ENCODE data around the gene POLH. TPM values are rescaled to one million over a fixed set of nuclear protein-coding genes. Genes with fewer than 3 reads are reported as not detected.
A peak's percentile ranks its signal among the peaks of the same experiment; 100 is the strongest.
"Not testable (repeated sequence)": the region's sequence is repeated elsewhere in the genome, so short reads cannot be mapped to it uniquely, and the experiment has no call there.

POLH gene
- 10.1 TPM for polyA plus RNA-seq (ENCODE audit: insufficient read length)

DNA sequence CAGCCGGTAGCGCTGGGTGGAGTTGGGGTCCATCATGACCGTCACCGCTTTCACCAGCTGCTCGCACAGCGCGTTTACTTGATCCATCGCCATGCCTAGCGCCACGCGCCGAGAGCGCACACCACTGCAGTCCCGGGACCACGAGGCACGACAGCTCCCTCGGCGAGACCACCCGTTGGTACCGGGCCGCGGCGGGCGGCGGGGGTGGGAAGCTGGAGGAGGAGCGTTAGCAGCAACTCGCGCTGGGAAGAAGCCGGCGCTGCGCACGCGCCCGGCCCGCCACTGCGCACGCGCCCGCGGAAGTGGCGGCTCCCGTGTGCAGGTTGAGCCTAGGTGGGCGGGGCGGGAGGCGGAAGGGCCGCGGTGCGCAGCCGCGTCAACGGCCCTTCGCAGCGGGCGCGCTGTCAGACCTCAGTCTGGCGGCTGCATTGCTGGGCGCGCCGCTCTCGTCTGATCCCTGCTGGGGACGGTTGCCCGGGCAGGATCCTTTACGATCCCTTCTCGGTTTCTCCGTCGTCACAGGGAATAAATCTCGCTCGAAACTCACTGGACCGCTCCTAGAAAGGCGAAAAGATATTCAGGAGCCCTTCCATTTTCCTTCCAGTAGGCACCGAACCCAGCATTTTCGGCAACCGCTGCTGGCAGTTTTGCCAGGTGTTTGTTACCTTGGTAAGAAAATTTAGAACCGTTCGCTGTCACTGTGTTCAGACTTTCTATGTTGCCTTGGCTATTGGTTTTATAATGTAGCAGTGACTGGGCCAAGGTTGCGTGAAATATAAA is at the start of gene POLH, which contains the start of gene XPO5:
Gene POLH, plus strand, starts transcription at position 414 of the 780 bp plus-strand sequence. CDS start 6,135 bp downstream, outside the sequence.
Gene XPO5, minus strand, starts transcription at position 267 of the 780 bp plus-strand sequence. Its CDS starts 174 bp downstream, at position 93.
- peak; percentile 67 for DNase-seq (ENCODE audit: low read depth)

DNA sequence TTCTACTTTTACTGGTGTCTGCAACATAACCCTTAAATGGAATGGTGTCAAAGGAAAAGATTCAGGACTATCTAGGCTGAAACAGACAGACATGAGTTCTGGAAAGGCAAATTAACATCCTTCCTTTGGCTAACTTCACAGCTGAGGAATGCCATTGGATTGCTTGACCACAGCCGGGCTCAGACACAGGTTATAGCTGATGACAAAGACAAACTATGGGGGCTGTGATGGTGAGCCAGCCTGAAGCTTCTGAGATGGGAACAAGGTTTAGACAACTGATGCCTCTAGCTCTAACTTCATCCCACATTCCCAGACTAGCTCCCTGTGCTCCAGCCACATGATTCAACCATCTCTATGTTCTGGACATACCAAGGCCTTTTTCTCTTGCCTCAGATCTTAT is 43.8 kb upstream of the POLH start:
- DNase-seq (ENCODE audit: low read depth): no peak

DNA sequence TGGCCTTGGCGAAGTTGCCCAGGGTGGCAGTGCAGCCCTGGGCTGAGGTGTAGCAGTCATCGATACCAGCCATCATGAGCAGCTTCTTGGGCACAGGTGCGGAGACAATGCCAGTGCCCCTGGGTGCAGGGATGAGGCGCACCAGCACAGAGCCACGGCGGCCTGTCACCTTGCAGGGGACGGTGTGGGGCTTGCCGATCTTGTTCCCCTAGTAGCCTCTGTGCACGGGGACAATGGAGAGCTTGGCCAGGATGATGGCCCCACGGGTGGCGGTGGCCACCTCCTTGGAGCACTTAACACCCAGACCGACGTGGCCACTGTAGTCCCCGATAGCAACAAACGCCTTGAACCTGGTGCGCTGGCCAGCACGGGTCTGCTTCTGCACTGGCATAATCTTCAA is 37.0 kb upstream of the POLH start:
- not testable (repeated sequence) for DNase-seq (ENCODE audit: low read depth)

DNA sequence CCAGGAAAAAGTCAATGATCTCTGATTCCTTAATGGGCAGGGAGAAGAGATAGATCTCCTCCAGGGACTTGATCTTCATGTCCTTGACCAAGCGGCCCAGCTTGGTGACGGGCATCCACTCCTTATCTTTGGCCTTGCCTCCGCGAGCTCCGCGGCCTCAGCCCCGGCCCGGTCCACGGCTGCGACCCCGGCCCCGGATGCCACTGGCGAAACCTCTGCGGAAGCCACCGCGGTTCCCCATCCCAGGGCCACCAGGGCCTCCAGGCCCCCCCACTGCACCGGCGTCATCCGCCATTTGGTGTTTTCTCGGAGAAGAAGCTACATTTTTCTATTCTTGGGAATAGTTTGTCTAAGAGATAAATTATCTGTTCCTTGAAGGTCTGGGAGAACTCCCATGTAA is 36.6 kb upstream of the POLH start:
- not testable (repeated sequence) for DNase-seq (ENCODE audit: low read depth)

DNA sequence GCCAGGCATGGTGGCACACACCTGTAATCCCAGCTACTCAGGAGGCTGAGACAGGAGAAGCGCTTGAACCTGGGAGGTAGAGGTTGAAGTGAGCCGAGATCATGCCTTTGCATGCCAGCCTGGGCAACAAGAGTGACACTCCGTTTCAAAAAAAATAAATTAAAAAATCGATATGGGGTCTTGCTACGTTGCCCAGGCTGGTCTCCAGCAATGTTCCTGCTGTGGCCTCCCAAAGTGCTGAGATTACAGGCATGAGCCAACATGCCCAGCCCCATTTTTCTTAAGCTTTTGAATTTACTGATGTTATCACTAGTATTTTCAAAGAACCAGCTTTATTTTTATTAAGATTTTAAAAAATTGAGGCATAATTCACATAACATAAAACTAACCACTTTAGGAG is 35.5 kb upstream of the POLH start:
- DNase-seq (ENCODE audit: low read depth): no peak

DNA sequence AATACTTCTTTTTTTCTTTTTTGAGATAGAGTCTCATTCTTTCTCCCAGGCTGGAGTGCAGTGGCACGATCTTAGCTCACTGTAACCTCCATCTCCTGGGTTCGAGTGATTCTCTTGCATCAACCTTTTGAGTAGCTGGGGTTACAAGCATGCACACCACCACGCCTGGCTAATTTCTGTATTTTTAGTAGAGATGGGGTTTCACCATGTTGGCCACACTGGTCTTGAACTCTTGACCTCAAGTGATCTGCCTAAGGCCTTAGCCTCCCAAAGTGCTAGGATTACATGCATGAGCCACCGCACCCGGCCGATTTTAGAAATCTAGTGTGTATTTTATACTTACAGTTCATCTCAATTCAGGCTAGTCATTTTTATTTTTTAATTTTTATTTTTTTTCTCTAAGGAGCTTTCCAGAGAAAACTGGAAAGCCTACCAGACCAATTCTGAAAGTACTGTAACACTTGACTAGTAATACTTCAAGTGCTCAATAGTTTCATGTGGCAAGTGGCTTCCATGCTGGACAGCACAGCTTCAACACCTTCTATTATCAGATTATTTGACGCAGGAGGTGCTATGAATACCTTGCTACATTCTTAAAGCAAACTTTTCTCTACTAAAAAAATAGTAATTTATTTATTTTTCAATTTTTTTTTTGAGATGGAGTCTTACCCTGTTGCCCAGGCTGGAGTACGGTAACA is 34.1 kb upstream of the POLH start:
- no peak for DNase-seq (ENCODE audit: low read depth)

DNA sequence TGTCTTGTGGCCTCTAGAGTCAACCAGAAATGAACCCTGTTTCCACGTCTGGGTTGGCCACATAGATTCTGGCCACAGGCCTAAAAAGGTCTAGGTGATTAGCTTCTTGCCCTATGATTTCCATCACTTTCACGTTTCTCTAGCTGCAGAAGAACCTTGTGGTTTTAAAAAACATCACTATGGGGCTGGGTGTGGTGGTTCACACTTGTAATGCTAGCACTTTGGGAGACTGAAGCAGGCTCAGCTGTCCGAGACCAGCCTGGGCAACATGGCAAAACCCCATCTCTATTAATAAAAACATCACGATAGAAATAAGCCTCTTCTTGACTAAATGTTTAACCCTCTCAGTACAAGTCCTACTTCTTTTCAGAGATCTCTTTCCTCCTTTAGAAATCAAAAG is 31.5 kb upstream of the POLH start:
- no peak for DNase-seq (ENCODE audit: low read depth)

DNA sequence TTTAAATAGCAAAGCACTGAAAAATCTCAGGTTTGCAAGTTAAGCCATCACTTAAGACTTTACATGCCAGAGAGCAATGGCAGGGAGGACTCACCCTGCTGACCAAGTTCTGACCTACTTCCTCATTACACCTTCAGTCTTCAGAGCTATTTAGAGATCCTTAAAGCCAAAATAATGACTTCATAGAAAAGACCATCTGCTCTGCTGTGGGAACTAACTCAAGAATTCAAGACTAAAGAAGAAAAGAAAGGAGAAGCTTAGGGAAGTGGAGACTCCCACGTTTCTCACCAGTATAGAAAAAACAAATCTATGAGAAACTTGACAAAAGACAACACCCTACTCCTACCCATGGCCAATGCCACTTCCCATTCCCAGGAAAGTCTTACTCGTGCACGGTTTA is 28.8 kb upstream of the POLH start:
- no peak for DNase-seq (ENCODE audit: low read depth)

DNA sequence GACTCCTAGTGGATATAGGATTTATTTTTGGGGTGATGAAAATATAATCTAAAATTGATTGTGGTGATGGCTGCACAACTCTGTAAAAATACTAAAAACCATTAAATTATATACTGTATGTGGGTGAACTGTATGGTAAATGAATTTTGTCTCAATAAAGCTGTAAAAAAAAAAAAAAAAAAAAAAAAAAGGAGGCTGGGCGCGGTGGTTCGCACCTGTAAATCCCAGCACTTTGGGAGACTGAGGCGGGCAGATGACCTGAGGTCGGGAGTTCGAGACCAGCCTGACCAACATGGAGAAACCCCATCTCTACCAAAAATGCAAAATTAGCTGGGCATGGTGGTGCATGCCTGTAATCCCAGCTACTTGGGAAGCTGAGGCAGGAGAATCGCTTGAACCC is 18.4 kb upstream of the POLH start:
- not testable (repeated sequence) for DNase-seq (ENCODE audit: low read depth)

DNA sequence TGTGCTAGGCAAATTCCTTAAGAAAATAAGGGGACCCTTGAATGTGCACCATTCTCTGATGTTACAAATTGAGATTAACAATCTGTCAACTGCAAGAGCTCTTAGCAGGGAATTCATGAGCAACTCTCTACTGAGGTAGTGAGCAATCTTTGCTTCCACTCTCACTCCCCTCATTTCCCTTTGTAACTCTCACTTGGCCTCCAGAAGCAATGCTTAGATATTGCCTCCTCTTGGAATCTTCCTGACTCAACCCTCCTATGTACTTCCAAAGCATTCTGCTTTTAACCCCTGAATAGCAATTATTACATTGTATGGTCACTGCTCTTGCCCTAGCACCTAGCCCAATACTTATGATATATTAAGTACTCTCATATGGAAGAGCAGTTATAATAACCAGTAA is 16.7 kb upstream of the POLH start:
- DNase-seq (ENCODE audit: low read depth): no peak

DNA sequence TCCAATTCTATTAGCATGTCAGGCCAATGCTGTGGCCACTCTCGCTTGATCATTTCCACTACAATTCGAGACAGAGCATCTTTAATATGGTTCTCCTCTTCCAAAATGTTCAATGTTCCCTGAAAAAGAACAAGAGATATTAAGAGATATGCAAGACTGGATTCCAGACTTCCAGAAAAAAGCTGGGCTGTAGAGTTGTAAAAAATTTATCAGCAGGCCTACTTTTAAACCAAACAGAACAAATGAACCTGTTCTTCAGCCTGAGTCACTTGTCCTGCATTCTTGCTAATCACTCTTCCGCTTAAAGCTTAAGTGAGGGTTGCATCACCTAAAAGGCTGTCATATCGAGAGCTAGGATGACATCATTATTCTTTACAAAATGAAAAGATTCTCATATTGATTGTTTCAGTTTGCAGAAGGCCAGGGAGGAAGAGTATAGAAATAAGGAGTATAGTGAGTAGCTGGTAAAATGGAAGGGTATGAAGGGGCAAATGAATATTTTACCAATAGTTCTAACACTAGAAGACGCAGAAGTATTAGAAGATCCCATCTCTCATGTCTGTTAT is 5.0 kb upstream of the POLH start:
- no peak for DNase-seq (ENCODE audit: low read depth)

DNA sequence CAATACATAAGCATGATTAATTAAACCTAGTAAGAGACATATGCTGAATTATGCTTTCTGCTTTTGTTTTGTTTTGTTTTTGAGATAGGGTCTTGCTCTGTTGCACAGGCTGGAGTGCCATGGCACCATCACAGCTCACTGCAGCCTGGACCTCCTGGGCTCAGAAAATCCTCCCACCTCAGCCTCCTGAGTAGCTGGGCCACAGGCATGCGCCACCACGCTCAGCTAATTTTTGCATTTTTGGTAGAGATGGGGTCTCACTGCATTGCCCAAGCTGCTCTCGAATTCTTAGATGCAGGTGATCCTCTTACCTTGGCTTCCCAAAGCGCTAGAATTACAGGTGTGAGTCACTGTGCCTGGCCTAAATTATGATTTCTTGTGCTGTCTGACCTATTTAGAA is 4.0 kb upstream of the POLH start:
- DNase-seq (ENCODE audit: low read depth): no peak

DNA sequence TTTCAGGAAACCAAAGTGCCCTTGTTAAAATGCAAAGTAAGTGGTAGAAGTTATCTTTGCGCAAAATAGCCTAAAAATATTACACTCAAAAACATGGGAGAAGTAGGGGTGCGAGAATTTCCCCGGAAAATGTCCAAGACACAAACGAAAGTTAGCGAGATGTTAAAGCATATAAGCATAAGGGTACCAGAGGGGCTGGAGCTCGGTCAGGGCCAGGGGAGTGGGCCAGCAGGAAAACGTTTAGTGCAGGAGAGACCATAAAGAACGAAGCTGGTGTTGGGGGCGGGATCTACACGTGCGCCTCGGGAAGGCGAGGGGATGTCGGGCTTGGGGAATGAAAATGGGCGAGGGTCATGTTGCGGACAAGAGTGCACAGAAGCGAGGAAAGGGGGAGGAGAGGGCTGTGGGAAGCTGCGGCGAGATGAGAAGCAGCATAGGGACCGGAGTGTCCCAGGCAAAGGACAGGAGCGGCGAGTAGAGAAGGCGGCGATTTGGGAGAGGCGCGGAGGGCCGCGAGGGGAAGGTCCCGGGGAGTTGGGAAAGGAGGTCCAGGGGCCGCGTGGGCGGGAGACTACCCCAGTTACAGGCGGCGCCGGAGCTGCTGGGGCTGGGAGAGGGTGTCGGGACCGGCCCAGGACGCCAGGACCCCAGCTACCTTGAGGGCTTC is 747 bp upstream of the POLH start:
- DNase-seq (ENCODE audit: low read depth): no peak

DNA sequence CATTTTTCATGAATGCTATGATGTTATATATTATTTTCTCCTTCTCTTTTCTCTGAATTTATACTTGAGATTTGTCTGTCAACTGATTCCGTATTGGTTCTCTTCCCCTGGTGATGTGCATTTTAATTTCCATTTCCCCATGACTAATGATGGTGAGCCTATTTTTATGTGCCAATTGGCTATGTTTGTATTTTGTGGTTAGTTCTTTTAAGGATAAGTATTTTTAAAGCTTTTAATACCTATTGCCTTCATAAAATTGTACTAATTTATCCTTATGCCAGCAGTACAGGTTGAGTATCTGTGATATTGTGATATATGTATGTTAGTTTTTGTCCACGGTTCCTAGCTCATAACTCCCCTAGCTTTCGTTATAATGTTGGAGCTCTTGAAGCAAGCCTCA is 2.8 kb downstream of the POLH start:
- no peak for DNase-seq (ENCODE audit: low read depth)

DNA sequence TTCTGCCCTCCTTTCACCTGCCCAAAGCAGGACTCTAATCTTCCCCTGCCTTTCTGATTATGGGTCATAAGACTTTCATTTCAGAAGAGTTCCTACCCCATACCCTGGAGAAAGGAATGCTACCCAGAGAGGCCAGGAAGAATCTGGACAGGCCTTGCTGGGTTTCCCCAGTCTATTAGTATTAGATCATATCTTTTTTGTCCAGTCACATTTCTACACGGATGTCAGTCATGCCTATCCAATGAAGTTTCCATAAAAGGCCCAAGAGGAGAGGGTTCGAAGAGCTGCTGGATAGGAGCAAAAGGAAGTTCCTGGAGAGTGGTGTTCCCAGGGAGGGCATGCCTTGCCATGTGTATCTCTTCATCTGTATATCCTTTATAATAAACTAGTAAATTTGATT is 3.2 kb downstream of the POLH start:
- DNase-seq (ENCODE audit: low read depth): no peak

DNA sequence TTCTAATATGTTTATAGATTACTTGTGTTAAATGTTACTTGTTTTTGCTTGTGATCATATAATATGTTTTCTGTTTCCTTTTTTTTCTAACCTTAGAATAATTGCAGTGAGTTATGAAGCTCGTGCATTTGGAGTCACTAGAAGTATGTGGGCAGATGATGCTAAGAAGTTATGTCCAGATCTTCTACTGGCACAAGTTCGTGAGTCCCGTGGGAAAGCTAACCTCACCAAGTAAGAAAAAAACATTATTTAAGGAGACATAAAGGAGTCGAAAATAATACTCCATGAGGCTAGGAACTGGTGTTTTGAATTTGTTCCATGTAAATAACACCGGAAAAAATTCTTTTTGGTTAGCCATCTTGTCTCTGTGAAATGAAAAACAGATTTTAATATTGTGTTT is 6.9 kb downstream of the POLH start:
- no peak for DNase-seq (ENCODE audit: low read depth)

DNA sequence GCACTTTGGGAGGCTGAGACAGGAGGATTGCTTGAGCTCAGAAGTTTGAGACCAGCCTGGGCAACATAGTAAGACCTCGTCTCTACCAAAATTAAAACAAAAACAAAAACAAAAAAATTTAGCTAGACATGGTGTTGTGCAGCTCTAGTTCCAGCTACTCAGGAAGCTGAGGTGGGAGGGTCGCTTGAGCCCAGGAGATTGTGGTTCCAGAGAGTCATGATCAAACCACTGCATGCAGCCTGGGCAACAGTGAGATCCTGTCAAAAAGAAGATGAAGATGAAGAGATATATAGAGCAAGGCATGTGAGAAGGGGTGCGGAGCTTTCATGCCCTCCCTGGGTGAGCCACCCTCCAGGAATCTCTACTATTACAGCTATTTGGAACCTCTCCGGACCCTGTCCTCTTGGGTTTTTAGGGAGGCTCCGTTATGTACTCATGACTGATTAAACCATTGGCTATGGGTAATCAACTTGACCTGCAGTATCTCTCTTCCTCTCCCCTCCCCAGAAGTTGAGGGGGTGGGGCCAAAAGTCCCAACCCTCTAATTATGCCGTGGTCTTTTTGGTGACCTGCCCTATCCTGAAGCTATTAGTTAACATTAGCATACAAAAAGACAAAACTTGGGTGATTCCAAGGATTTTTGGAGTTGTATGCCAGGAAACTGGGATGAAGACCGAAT is 9.0 kb downstream of the POLH start:
- DNase-seq (ENCODE audit: low read depth): no peak

DNA sequence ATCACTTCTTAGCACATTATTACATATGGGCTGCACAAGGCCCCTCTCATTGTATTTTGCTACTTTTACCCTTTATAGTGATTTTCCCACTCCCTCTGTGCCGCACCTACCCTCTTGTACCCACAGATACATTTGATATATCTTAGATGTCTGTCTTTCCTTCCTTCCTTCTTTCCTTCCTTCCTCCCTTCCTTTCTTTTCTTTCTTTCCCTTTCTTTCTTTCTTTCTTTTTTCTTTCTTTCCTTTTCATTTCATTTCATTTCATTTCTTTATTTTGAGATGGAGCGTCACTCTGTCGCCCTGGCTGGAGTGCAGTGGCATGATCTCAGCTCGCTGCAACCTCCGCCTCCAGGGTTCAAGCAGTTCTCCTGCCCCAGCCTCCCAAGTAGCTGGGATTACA is 12.2 kb downstream of the POLH start:
- DNase-seq (ENCODE audit: low read depth): no peak

DNA sequence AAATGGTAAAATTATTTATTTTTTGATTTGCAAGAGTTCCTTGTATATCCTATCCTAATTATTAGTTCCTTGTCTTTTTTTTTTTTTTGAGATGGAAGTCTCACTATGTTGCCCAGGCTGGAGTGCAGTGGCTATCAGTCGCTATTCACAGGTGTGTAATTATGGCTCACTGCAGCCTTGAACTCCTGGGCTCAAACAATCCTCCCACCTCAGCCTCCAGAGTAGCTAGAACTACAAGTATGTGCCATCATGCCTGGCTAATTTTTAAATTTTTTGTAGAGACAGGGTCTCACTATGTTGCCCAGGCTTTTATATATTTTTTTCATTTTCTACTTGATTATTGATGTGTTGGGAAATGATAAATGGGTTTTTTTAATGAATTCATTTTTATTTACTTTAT is 13.6 kb downstream of the POLH start:
- DNase-seq (ENCODE audit: low read depth): not testable (repeated sequence)

DNA sequence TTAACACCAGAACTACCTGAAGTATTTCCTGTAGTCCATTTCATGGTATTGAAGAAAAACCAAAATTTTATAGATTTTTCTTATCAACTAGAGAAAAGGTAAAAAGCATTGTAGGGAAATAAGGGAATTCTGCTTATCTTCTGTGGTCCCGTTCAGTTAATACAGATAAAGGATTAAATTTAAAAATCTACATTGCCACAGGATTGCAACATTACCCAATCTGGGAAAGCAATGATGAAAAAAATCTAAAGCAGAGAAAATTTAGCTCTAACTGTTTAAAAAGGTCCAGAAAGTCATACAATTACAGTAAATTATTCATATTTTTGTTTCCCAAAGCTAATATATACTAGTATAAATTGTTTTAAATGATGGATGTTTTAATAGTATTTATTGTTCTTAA is 18.0 kb downstream of the POLH start:
- no peak for DNase-seq (ENCODE audit: low read depth)

DNA sequence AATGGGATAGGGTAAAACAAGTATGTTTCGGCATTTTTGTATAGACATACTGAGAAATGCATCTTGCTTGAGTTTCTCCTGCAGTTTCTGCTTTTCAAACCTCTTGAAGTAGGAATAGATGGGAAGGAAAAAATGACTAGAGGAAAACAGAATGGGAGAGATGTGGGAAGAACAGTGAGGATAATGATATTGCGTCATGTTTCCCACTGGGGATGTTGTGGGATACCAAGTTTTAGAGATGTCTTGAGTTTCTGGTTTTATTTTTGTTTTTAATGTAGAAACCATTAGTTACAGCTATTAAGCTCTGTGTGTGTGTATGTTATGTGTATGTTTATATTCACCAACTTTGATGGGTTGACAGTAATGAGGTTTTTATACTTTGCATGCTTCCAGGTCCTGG is 24.6 kb downstream of the POLH start:
- DNase-seq (ENCODE audit: low read depth): no peak

DNA sequence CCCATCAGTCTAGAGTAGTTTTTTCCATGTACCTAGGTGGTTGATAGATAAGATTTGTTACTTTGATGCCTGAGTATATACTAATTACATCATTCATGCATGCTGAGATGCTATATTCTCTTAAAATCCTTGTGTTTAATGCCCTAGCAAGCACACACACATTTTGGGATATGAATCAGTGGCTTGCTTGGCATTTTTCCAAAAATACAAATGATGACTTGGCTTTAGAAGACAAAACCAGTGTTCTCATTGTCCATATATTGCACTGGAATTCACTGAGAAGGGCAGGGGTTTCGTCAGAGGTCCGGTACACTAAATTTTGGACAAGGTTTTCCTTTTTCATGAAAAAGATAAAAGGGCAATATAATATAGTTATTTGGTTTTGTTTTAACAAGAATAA is 28.2 kb downstream of the POLH start:
- DNase-seq (ENCODE audit: low read depth): no peak

Measured in forelimb muscle (tissue), 1 donor.